ENCODE measurements around the gene GRB7. TPM values are rescaled to one million over a fixed set of nuclear protein-coding genes. Genes with fewer than 3 reads are reported as not detected.
A peak's percentile ranks its signal among the peaks of the same experiment; 100 is the strongest.
"Not testable (repeated sequence)": the region's sequence is repeated elsewhere in the genome, so short reads cannot be mapped to it uniquely, and the experiment has no call there.

The GRB7 gene
- 1 to 10 TPM; 2.0 to 2.1 TPM for total RNA-seq

GRCh38 chr17:39737760-39738567, at the start of gene GRB7:
GRB7 (plus strand) TSS chr17:39737938; CDS start chr17:39742302, 4,364 bp downstream.
- CTCF ChIA-PET = no interaction called here
- peaks cover 23% of the 10 kb centered on the region for H3K4me1 Mint-ChIP-seq (ENCODE audit: low read depth)

DNA sequence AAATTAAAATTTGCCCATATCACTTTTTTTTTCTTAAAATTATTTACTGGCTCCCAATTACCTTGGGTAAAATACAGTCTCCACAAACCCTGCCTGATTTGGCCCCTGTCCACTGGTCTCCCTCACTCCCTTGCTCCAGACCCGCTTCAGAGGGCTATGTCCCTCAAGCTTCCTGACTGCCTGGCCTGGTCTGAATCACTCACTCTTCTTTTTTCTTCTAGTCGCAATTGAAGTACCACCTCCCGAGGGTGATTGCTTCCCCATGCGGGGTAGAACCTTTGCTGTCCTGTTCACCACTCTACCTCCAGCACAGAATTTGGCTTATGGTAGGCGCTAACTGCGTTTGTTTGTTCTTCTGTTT, 49.3 kb upstream of the GRB7 start:
- Mint-ChIP-seq H3K4me1 (ENCODE audit: low read depth) (peaks cover 15% of the 10 kb centered on the region), H3K36me3 (ENCODE audit: low read depth) (peaks cover 4% of the 10 kb centered on the region), H3K27ac (peak overlapping the region; percentile 94), H3K27me3 (ENCODE audit: low read depth) (no peaks in the 10 kb centered on the region), H3K4me3 (peak overlapping the region; percentile 98), H3K9me3 (no peaks in the 10 kb centered on the region)
- CTCF ChIA-PET = interaction anchor here (0.6 to 3.2 kb wide), 8 partner anchors 9 to 450 kb away, joined by 3 to 16 read pairs (median 4); partner anchors contain the start of gene PNMT
- intact Hi-C loops (cut with micrococcal nuclease) = loop anchor here (1.0 to 5.0 kb wide), 4 partner anchors 42 to 227 kb away; partner anchors contain the start of genes CDK12, IKZF3, MIEN1 and STARD3
- DNase-seq = no peak

More at GRCh38 chr17:39737760-39738567, at the start of gene GRB7:
- peak; percentile 32 for DNase-seq
- intact Hi-C loops (cut with micrococcal nuclease) = loop anchor here (2.0 kb wide), 1 partner anchor 33 kb away; no protein-coding TSS in a partner anchor
- H3K27ac Mint-ChIP-seq = no peak within 1 kb of the TSS
- H3K36me3 Mint-ChIP-seq (ENCODE audit: low read depth) = no peaks in the 10 kb centered on the region
- H3K27me3 Mint-ChIP-seq (ENCODE audit: low read depth) = peaks cover 15% of the 10 kb centered on the region
- H3K4me3 Mint-ChIP-seq = peak within 1 kb of the TSS; percentile 77
- no peaks in the 10 kb centered on the region for H3K9me3 Mint-ChIP-seq

GRCh38 chr17:39688945-39689344, 48.8 kb upstream of the GRB7 start:
- CTCF ChIA-PET = interaction anchor here (1.0 to 3.2 kb wide), 4 partner anchors 9 to 154 kb away, joined by 3 to 16 read pairs (median 6); partner anchors contain the start of gene MIEN1
- no peak for DNase-seq
- H3K4me1 Mint-ChIP-seq (ENCODE audit: low read depth) = peaks cover 15% of the 10 kb centered on the region
- peak overlapping the region; percentile 94 for H3K27ac Mint-ChIP-seq
- intact Hi-C loops (cut with micrococcal nuclease) = loop anchor here (1.0 to 5.0 kb wide), 4 partner anchors 42 to 228 kb away; partner anchors contain the start of genes CDK12, IKZF3, MIEN1 and STARD3
- peaks cover 4% of the 10 kb centered on the region for H3K36me3 Mint-ChIP-seq (ENCODE audit: low read depth)
- no peaks in the 10 kb centered on the region for H3K27me3 Mint-ChIP-seq (ENCODE audit: low read depth)
- no peaks in the 10 kb centered on the region for H3K9me3 Mint-ChIP-seq
- peak overlapping the region; percentile 98 for H3K4me3 Mint-ChIP-seq

- Mint-ChIP-seq H3K36me3 (ENCODE audit: low read depth) (no peaks in the 10 kb centered on the region), H3K4me3 (no peak overlapping the region), H3K27ac (no peak overlapping the region), H3K27me3 (ENCODE audit: low read depth) (peaks cover 9% of the 10 kb centered on the region), H3K9me3 (no peaks in the 10 kb centered on the region), H3K4me1 (ENCODE audit: low read depth) (peaks cover 1% of the 10 kb centered on the region)
- no peak for DNase-seq
- CTCF ChIA-PET = no interaction called here
- intact Hi-C loops (cut with micrococcal nuclease) = no loop called here
Measured at GRCh38 chr17:39694593-39694992, 43.1 kb upstream of the GRB7 start.

DNA sequence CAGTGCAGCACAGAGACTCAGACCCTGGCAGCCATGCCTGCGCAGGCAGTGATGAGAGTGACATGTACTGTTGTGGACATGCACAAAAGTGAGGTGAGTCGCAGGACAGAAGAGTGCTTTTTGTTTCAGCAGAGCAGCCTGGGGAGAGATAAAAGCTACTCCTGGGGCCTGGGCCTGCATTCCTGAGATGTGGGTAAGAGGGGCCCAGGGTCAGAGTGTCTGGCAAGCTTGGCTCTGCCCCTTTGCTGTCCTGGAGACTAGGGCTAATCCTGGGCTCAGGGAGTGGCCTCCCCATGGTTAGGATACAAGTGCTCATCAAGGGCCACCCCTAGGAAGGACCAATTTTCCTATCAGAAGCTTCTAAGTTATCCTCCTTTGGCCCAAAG, 42.7 kb upstream of the GRB7 start:
- no peak for DNase-seq
- Mint-ChIP-seq H3K27me3 (ENCODE audit: low read depth) (peaks cover 11% of the 10 kb centered on the region), H3K27ac (no peak overlapping the region), H3K4me3 (no peak overlapping the region), H3K4me1 (ENCODE audit: low read depth) (peaks cover 4% of the 10 kb centered on the region), H3K9me3 (no peaks in the 10 kb centered on the region), H3K36me3 (ENCODE audit: low read depth) (no peaks in the 10 kb centered on the region)
- intact Hi-C loops (cut with micrococcal nuclease) = no loop called here
- CTCF ChIA-PET = no interaction called here

GRCh38 chr17:39696731-39697130, 41.0 kb upstream of the GRB7 start:
- Mint-ChIP-seq H3K27ac (no peak overlapping the region), H3K4me1 (ENCODE audit: low read depth) (peaks cover 9% of the 10 kb centered on the region), H3K4me3 (no peak overlapping the region), H3K36me3 (ENCODE audit: low read depth) (no peaks in the 10 kb centered on the region), H3K27me3 (ENCODE audit: low read depth) (peaks cover 25% of the 10 kb centered on the region), H3K9me3 (no peaks in the 10 kb centered on the region)
- no peak for DNase-seq
- CTCF ChIA-PET = interaction anchor here (0.8 kb wide), 1 partner anchor 42 kb away, joined by 3 read pairs; no protein-coding TSS in a partner anchor
- intact Hi-C loops (cut with micrococcal nuclease) = no loop called here

DNA sequence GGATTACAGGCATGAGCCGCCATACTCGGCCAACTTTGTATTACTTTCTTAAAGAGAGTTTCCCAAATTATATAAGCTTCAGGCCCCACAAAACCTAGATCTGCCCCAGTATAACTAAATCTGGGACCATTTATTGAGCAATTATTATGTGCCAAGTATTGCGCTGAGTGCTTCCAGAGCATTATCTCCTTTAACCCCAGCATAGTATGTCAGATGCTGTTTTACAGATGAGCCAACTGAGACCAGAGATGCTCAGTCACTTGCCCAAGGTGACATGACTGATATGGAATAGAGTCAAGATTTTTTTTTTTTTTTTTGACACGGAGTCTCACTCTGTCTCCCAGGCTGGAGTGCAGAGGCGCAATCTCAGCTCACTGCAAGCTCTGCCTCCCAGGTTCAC, 39.8 kb upstream of the GRB7 start:
- Mint-ChIP-seq H3K4me1 (ENCODE audit: low read depth) (peaks cover 9% of the 10 kb centered on the region), H3K27ac (no peak overlapping the region), H3K27me3 (ENCODE audit: low read depth) (peaks cover 25% of the 10 kb centered on the region), H3K36me3 (ENCODE audit: low read depth) (no peaks in the 10 kb centered on the region), H3K9me3 (no peaks in the 10 kb centered on the region), H3K4me3 (no peak overlapping the region)
- CTCF ChIA-PET = no interaction called here
- intact Hi-C loops (cut with micrococcal nuclease) = no loop called here
- DNase-seq = no peak

DNA sequence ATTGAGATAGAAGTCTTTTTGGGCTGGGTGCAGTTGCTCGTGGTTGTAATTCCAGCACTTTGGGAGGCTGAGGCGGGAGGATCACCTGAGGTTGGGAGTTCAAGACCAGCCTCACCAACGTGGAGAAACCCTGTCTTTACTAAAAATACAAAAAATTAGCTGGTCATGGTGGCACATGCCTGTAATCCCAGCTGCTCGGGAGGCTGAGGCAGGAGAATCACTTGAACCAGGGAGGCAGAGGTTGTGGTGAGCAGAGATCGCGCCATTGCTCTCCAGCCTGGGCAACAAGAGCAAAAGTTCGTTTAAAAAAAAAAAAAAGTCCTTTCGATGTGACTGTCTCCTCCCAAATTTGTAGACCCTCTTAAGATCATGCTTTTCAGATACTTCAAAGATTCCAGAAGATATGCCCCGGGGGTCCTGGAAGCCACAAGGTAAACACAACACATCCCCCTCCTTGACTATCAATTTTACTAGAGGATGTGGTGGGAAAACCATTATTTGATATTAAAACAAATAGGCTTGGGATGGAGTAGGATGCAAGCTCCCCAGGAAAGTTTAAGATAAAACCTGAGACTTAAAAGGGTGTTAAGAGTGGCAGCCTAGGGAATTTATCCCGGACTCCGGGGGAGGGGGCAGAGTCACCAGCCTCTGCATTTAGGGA, 38.5 kb upstream of the GRB7 start:
- DNase-seq; H3K4me3 Mint-ChIP-seq; H3K36me3 Mint-ChIP-seq (ENCODE audit: low read depth); H3K27ac Mint-ChIP-seq; H3K4me1 Mint-ChIP-seq (ENCODE audit: low read depth); intact Hi-C loops (cut with micrococcal nuclease); H3K9me3 Mint-ChIP-seq: not testable (repeated sequence)
- CTCF ChIA-PET = interaction anchor here (0.9 to 1.3 kb wide), 2 partner anchors 31 kb away, joined by 3 read pairs; partner anchors contain the start of genes MIEN1 and PNMT
- H3K27me3 Mint-ChIP-seq (ENCODE audit: low read depth) = peaks cover 25% of the 10 kb centered on the region

- peaks cover 25% of the 10 kb centered on the region for H3K27me3 Mint-ChIP-seq (ENCODE audit: low read depth)
- intact Hi-C loops (cut with micrococcal nuclease) = no loop called here
- DNase-seq = no peak
- CTCF ChIA-PET = interaction anchor here (0.9 to 1.3 kb wide), 2 partner anchors 31 to 32 kb away, joined by 3 read pairs; partner anchors contain the start of genes MIEN1 and PNMT
- no peaks in the 10 kb centered on the region for H3K9me3 Mint-ChIP-seq
- peaks cover 9% of the 10 kb centered on the region for H3K4me1 Mint-ChIP-seq (ENCODE audit: low read depth)
- H3K27ac Mint-ChIP-seq = no peak within 1 kb of the TSS
- H3K4me3 Mint-ChIP-seq = no peak within 1 kb of the TSS
- no peaks in the 10 kb centered on the region for H3K36me3 Mint-ChIP-seq (ENCODE audit: low read depth)
Measured at GRCh38 chr17:39699818-39700147, 38.0 kb upstream of the GRB7 start, which contains the start of gene ERBB2. ERBB2 (plus strand) TSS chr17:39700064; CDS start chr17:39700239, 175 bp downstream.

- CTCF ChIA-PET = interaction anchor here (0.6 to 1.3 kb wide), 3 partner anchors 30 to 537 kb away, joined by 3 read pairs; partner anchors contain the start of genes MIEN1 and PNMT
- no peaks in the 10 kb centered on the region for H3K9me3 Mint-ChIP-seq
- intact Hi-C loops (cut with micrococcal nuclease) = no loop called here
Measured at GRCh38 chr17:39700148-39700987, 37.4 kb upstream of the GRB7 start.

DNA sequence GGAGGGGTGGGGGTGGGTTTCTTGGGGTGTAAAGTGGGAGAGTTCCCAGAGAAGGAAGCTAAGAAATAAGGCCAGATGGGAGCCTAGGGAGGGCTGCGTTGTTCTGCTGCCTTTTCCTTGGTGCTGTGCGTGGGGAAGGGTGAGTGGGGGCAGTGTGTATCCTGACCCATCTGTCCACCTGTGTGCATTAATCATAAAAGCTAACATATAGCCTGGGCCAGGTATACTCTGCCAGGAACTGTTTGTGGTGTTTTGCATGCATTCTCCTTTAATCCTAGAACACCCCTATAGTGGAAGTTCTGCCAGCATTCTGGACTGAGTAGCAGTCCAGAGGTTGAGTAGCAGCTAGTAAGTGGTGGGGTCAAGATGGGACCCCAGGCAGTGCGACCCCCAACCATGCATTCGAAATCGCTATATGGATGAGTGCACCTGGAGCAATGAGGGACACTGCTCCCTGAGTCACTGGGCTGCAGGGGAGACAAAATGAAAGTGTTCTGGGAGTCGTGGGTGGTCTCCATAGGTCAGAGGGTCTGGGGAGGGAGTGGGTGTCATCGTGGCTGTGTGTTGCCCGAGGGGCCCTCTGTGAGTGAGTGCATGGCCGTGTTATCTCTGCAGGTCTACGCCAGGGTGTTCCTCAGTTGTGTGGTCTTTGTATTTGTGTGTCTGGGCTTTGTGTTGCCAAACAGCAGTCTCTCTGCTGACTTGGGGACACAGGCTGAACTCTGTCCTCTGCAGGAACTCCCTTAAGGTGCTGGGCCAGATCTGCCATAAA, 36.5 kb upstream of the GRB7 start:
- intact Hi-C loops (cut with micrococcal nuclease) = no loop called here
- no peaks in the 10 kb centered on the region for H3K9me3 Mint-ChIP-seq
- H3K4me1 Mint-ChIP-seq (ENCODE audit: low read depth) = peaks cover 9% of the 10 kb centered on the region
- CTCF ChIA-PET = no interaction called here
- H3K4me3 Mint-ChIP-seq = no peak overlapping the region
- no peaks in the 10 kb centered on the region for H3K36me3 Mint-ChIP-seq (ENCODE audit: low read depth)
- DNase-seq = no peak
- no peak overlapping the region for H3K27ac Mint-ChIP-seq
- peaks cover 25% of the 10 kb centered on the region for H3K27me3 Mint-ChIP-seq (ENCODE audit: low read depth)

More at GRCh38 chr17:39700148-39700987, 37.4 kb upstream of the GRB7 start:
- no peak for DNase-seq
- Mint-ChIP-seq H3K36me3 (ENCODE audit: low read depth) (no peaks in the 10 kb centered on the region), H3K4me1 (ENCODE audit: low read depth) (peaks cover 9% of the 10 kb centered on the region), H3K27ac (no peak overlapping the region), H3K4me3 (no peak overlapping the region), H3K27me3 (ENCODE audit: low read depth) (peaks cover 25% of the 10 kb centered on the region)
